PFSK-1 (cell line): Measurements from ENCODE around the gene KHDC1.

Experiments used
- FOXP2 ChIP-seq: optimal IDR thresholded peaks from 2 replicates; pipeline ENCODE3; 2011; ENCODE audit warnings: borderline replicate concordance, control low read depth, inconsistent platforms; ENCODE audit not compliant: insufficient read depth; ENCODE audit errors: extremely low read length, extremely low read depth
- POLR2AphosphoS5 ChIP-seq: IDR thresholded peaks from 2 replicates; pipeline ENCODE4 v1.6.1; 2012; ENCODE audit warnings: low read depth, mild to moderate bottlenecking, control low read depth, low read length, moderate library complexity
- REST ChIP-seq, 2 experiments: IDR thresholded peaks; 2 replicates each; pipeline versions ENCODE4 v1.6.1 to v1.8.0; 2011 to 2012; ENCODE audit warnings: low read depth in 2 of 2, low read length in 2 of 2, control low read depth in 1 of 2, inconsistent platforms in 1 of 2, mild to moderate bottlenecking in 1 of 2, moderate library complexity in 1 of 2; ENCODE audit not compliant: insufficient read depth in 1 of 2
- SIN3A ChIP-seq: IDR thresholded peaks from 2 replicates; pipeline ENCODE4 v1.6.1; 2012; ENCODE audit warnings: mild to moderate bottlenecking, low read length, moderate library complexity, borderline replicate concordance; ENCODE audit not compliant: insufficient read depth
- TAF1 ChIP-seq: IDR thresholded peaks from 2 replicates; pipeline ENCODE4 v1.6.1; 2012; ENCODE audit warnings: low read length, control low read depth, borderline replicate concordance; ENCODE audit not compliant: insufficient read depth

GRCh38 chr6:73282871-73283270 is 19.9 kb upstream of the KHDC1 start:
- TF ChIP-seq REST (IDR thresholded peaks at IDR 0.05; ENCODE audit: insufficient read depth in 1 of 2, low read depth in 2 of 2, low read length in 2 of 2): no peak
- no peak for TF ChIP-seq POLR2AphosphoS5
- no peak for TF ChIP-seq TAF1
- TF ChIP-seq FOXP2: no peak
- TF ChIP-seq SIN3A: no peak
